Right forelimb (tissue), 1 donor: ENCODE data around the gene KIF19.

Experiments used
- DNase-seq: peaks from one replicate; pipeline ENCODE4 v3.0.0-alpha.2; 2018

Gene KIF19

GRCh38 chr17:74304184-74304583 lies 21.8 kb upstream of the KIF19 start:
- no peak for DNase-seq

- DNase-seq = no peak
Measured at GRCh38 chr17:74305865-74306654, 20.0 kb upstream of the KIF19 start.

GRCh38 chr17:74307984-74308773 lies 17.8 kb upstream of the KIF19 start:
- DNase-seq = no peak

- no peak for DNase-seq
Measured at GRCh38 chr17:74309902-74310301, 16.1 kb upstream of the KIF19 start.

- no peak for DNase-seq
Measured at GRCh38 chr17:74314877-74315276, 11.1 kb upstream of the KIF19 start.

- DNase-seq = no peak
Measured at GRCh38 chr17:74316220-74316619, 9.8 kb upstream of the KIF19 start.

- DNase-seq = no peak
Measured at GRCh38 chr17:74317071-74317470, 9.0 kb upstream of the KIF19 start.

GRCh38 chr17:74318391-74318790 lies 7.6 kb upstream of the KIF19 start:
- no peak for DNase-seq

GRCh38 chr17:74324521-74324920 lies 1.5 kb upstream of the KIF19 start:
- DNase-seq = no peak

GRCh38 chr17:74325376-74325742 lies 667 bp upstream of the KIF19 start:
- no peak for DNase-seq

- DNase-seq = no peak
Measured at GRCh38 chr17:74326506-74326905, 480 bp downstream of the KIF19 start.

GRCh38 chr17:74328487-74328886 lies 2.5 kb downstream of the KIF19 start:
- no peak for DNase-seq

- no peak for DNase-seq
Measured at GRCh38 chr17:74329378-74329777, 3.4 kb downstream of the KIF19 start.

GRCh38 chr17:74330446-74330845 lies 4.4 kb downstream of the KIF19 start:
- DNase-seq = no peak

- no peak for DNase-seq
Measured at GRCh38 chr17:74332017-74332650, 6.1 kb downstream of the KIF19 start.

GRCh38 chr17:74332763-74333283 lies 6.8 kb downstream of the KIF19 start:
- DNase-seq = no peak

- no peak for DNase-seq
Measured at GRCh38 chr17:74334393-74335039, 8.5 kb downstream of the KIF19 start.

GRCh38 chr17:74335529-74336062 lies 9.6 kb downstream of the KIF19 start:
- DNase-seq = no peak

GRCh38 chr17:74336307-74336706 lies 10.3 kb downstream of the KIF19 start:
- DNase-seq = no peak

- no peak for DNase-seq
Measured at GRCh38 chr17:74337834-74338500, 11.9 kb downstream of the KIF19 start.

- DNase-seq = no peak
Measured at GRCh38 chr17:74339537-74340195, 13.6 kb downstream of the KIF19 start.
